H1 (cell line): Measurements from ENCODE around the gene FAM186B. TPM values are rescaled to one million over a fixed set of nuclear protein-coding genes. Genes with fewer than 3 reads are reported as not detected.

Source experiments
- CTCF ChIA-PET: fragments of 300-600 bp; sonication (Branson Sonifier 250); formaldehyde crosslinking; loops from one replicate; lab custom pipeline; 2021; ENCODE audit not compliant: partially characterized antibody; lab: Charles Lee
- POLR2A ChIA-PET: fragments of 300-600 bp; sonication (Branson Sonifier 250); formaldehyde crosslinking; loops from one replicate; lab custom pipeline; 2021; ENCODE audit warnings: inconsistent platforms; ENCODE audit not compliant: partially characterized antibody; lab: Charles Lee
- DNase-seq, 2 experiments: peaks; one replicate each; pipeline versions ENCODE4 v3.0.0 to v3.0.0-alpha.2; 2010 to 2022; ENCODE audit warnings: low spot score in 2 of 2, low read depth in 1 of 2, mixed read lengths in 1 of 2
- FAIRE-seq: peaks from 2 replicates; lab custom pipeline; 2011; peaks lifted over from hg19 to GRCh38; lab: Jason Lieb, UNC
- H2AFZ ChIP-seq: 2 replicates; pipeline ENCODE4 v1.8.1; 2012; ENCODE audit warnings: low read length, inconsistent platforms
- H2AK5ac ChIP-seq: 2 replicates; pipeline ENCODE4 v1.6.1; 2013; ENCODE audit warnings: low read depth, low read length
- H2BK120ac ChIP-seq: replicated peaks from 2 replicates; pipeline ENCODE3; 2013; ENCODE audit warnings: low read depth, low read length, inconsistent platforms
- H2BK12ac ChIP-seq: 2 replicates; pipeline ENCODE4 v1.6.1; 2013; ENCODE audit warnings: low read depth, low read length
- H2BK15ac ChIP-seq: 2 replicates; pipeline ENCODE4 v1.6.1; 2013; ENCODE audit warnings: low read length
- H2BK20ac ChIP-seq: 2 replicates; pipeline ENCODE4 v1.6.1; 2013; ENCODE audit warnings: low read length
- H2BK5ac ChIP-seq: 2 replicates; pipeline ENCODE4 v1.6.1; 2013; ENCODE audit warnings: low read depth, low read length
- H3K14ac ChIP-seq: 2 replicates; pipeline ENCODE4 v1.6.1; 2013; ENCODE audit warnings: inconsistent platforms; ENCODE audit not compliant: insufficient read length
- H3K18ac ChIP-seq: 2 replicates; pipeline ENCODE4 v1.6.1; 2013; ENCODE audit warnings: low read length; ENCODE audit errors: extremely low read depth
- H3K23ac ChIP-seq: 2 replicates; pipeline ENCODE4 v1.6.1; 2013; ENCODE audit warnings: inconsistent platforms; ENCODE audit not compliant: insufficient read length
- H3K23me2 ChIP-seq: 2 replicates; pipeline ENCODE4 v1.6.1; 2013; ENCODE audit warnings: low read depth, low read length
- H3K27ac ChIP-seq: 2 replicates; pipeline ENCODE4 v1.6.1; 2011; ENCODE audit warnings: low read depth, low read length, inconsistent platforms
- H3K27me3 ChIP-seq, 4 experiments: replicated peaks in 1 of 4; 1 replicate in 1 of 4; 2 replicates in 3 of 4; pipeline versions ENCODE4 v1.6.1 to v1.8.1; 2011 to 2013; ENCODE audit warnings: low read length in 3 of 4, mild to moderate bottlenecking in 3 of 4, inconsistent platforms in 2 of 4, mixed read lengths in 2 of 4, moderate library complexity in 1 of 4; ENCODE audit not compliant: control insufficient read depth in 3 of 4, insufficient read depth in 3 of 4; ENCODE audit errors: extremely low read depth in 1 of 4
- H3K36me3 ChIP-seq, 4 experiments: 2 replicates each; pipeline versions ENCODE4 v1.6.1 to v1.8.1; 2011 to 2013; ENCODE audit warnings: mild to moderate bottlenecking in 4 of 4, low read length in 3 of 4, moderate library complexity in 2 of 4, control low read depth in 1 of 4, inconsistent platforms in 1 of 4; ENCODE audit not compliant: insufficient read depth in 4 of 4, control insufficient read depth in 2 of 4
- H3K4ac ChIP-seq: replicated peaks from 2 replicates; pipeline ENCODE3; 2013; ENCODE audit warnings: low read length, low read depth, mixed read lengths, inconsistent platforms; ENCODE audit not compliant: insufficient read length
- H3K4me1 ChIP-seq, 4 experiments: replicated peaks in 1 of 4; 1 replicate in 1 of 4; 2 replicates in 3 of 4; pipeline versions ENCODE4 v1.6.1 to v1.8.1; 2011 to 2013; ENCODE audit warnings: low read length in 3 of 4, inconsistent platforms in 2 of 4, mixed read lengths in 1 of 4; ENCODE audit not compliant: insufficient read depth in 4 of 4, control insufficient read depth in 3 of 4
- H3K4me2 ChIP-seq, 2 experiments: 2 replicates each; pipeline versions ENCODE4 v1.6.1 to v1.8.1; 2011 to 2013; ENCODE audit warnings: low read depth in 2 of 2, low read length in 2 of 2, control low read depth in 1 of 2, inconsistent platforms in 1 of 2, mild to moderate bottlenecking in 1 of 2; ENCODE audit not compliant: insufficient read depth in 1 of 2
- H3K4me3 ChIP-seq, 4 experiments: fragments of 200-600, 300-600 bp in 1 of 4; sonication (generic), shearing (Covaris generic), sonication (Bioruptor Twin) in 1 of 4; 2 replicates each; pipeline versions ENCODE4 v1.5.1 to v1.8.1; 2011 to 2016; ENCODE audit warnings: low read length in 4 of 4, low read depth in 3 of 4, control low read depth in 2 of 4, inconsistent platforms in 2 of 4, mild to moderate bottlenecking in 2 of 4, mixed read lengths in 1 of 4, moderate library complexity in 1 of 4; ENCODE audit not compliant: insufficient read depth in 2 of 4; ENCODE audit errors: extremely low read depth in 1 of 4
- H3K56ac ChIP-seq: replicated peaks from 2 replicates; pipeline ENCODE3; 2013; ENCODE audit warnings: low read depth, mild to moderate bottlenecking, mixed read lengths, low read length, inconsistent platforms; ENCODE audit not compliant: insufficient read length
- H3K79me1 ChIP-seq: 2 replicates; pipeline ENCODE4 v1.6.1; 2013; ENCODE audit warnings: low read depth, low read length, control low read depth
- H3K79me2 ChIP-seq, 2 experiments: 2 replicates each; pipeline versions ENCODE4 v1.6.1 to v1.8.1; 2012 to 2013; ENCODE audit warnings: low read length in 2 of 2, mild to moderate bottlenecking in 2 of 2, inconsistent platforms in 1 of 2; ENCODE audit not compliant: insufficient read depth in 2 of 2, control insufficient read depth in 1 of 2
- H3K9ac ChIP-seq, 4 experiments: replicated peaks in 1 of 4; 1 replicate in 1 of 4; 2 replicates in 3 of 4; pipeline versions ENCODE4 v1.6.1 to v1.8.1; 2011 to 2013; ENCODE audit warnings: low read depth in 3 of 4, low read length in 3 of 4, control low read depth in 2 of 4, mild to moderate bottlenecking in 2 of 4, moderate library complexity in 2 of 4, inconsistent platforms in 1 of 4; ENCODE audit errors: extremely low read depth in 1 of 4
- H3K9me3 ChIP-seq, 2 experiments: 2 replicates each; pipeline versions ENCODE4 v1.6.1 to v1.8.1; 2012 to 2013; ENCODE audit warnings: mild to moderate bottlenecking in 2 of 2, moderate library complexity in 2 of 2, control low read depth in 1 of 2, inconsistent platforms in 1 of 2, low read depth in 1 of 2, low read length in 1 of 2, mixed read lengths in 1 of 2; ENCODE audit not compliant: insufficient read depth in 2 of 2
- H4K20me1 ChIP-seq, 2 experiments: replicated peaks in 1 of 2; 2 replicates each; pipeline versions ENCODE3 to v1.8.1; 2011 to 2013; ENCODE audit warnings: inconsistent platforms in 2 of 2, low read length in 2 of 2, mild to moderate bottlenecking in 1 of 2; ENCODE audit not compliant: insufficient read depth in 2 of 2, control insufficient read depth in 1 of 2
- H4K5ac ChIP-seq: 2 replicates; pipeline ENCODE4 v1.6.1; 2013; ENCODE audit warnings: low read length, low read depth, mixed read lengths, inconsistent platforms; ENCODE audit not compliant: insufficient read length
- H4K8ac ChIP-seq: 2 replicates; pipeline ENCODE4 v1.8.0; 2013; ENCODE audit warnings: mild to moderate bottlenecking, moderate library complexity, low read length, inconsistent platforms; ENCODE audit not compliant: insufficient read depth; ENCODE audit errors: extremely low read depth
- H4K91ac ChIP-seq: replicated peaks from 2 replicates; pipeline ENCODE3; 2013; ENCODE audit warnings: low read length, mixed read lengths, inconsistent platforms; ENCODE audit not compliant: insufficient read length
- ASH2L ChIP-seq: fragments of 200-600, 300-600 bp; sonication (generic); IDR thresholded peaks from one replicate; pipeline ENCODE4 v1.7.1; 2017; ENCODE audit warnings: low read length
- CBX5 ChIP-seq: fragments of 300-800, 300-1000 bp; sonication (generic); IDR thresholded peaks from 2 replicates; pipeline ENCODE4 v1.7.1; 2016; ENCODE audit warnings: antibody characterized with exemption, low read length, low read depth
- CBX8 ChIP-seq: fragments of 300-800, 300-1000 bp; sonication (generic); IDR thresholded peaks from 2 replicates; pipeline ENCODE4 v1.7.1; 2016; ENCODE audit warnings: low read depth, low read length, borderline replicate concordance
- CHD2 ChIP-seq: IDR thresholded peaks from 2 replicates; pipeline ENCODE4 v1.6.1; 2012; ENCODE audit warnings: low read length, improper control_type of control experiment
- CTBP2 ChIP-seq: IDR thresholded peaks from 2 replicates; pipeline ENCODE4 v1.7.0; 2011; ENCODE audit warnings: borderline replicate concordance, mild to moderate bottlenecking, moderate library complexity, mixed read lengths, low read length; ENCODE audit not compliant: insufficient read depth, insufficient read length
- HDAC2 ChIP-seq, 2 experiments: fragments of 300-600 bp in 1 of 2; sonication (generic) in 1 of 2; IDR thresholded peaks; 2 replicates each; pipeline ENCODE4 v1.6.1; 2011 to 2012; ENCODE audit warnings: low read depth in 2 of 2, low read length in 2 of 2, mild to moderate bottlenecking in 2 of 2, moderate library complexity in 2 of 2, borderline replicate concordance in 1 of 2, inconsistent platforms in 1 of 2
- HDAC6 ChIP-seq: IDR thresholded peaks from one replicate; pipeline ENCODE4 v1.7.1; 2012; ENCODE audit warnings: low read depth, mild to moderate bottlenecking, inconsistent platforms, low read length, moderate library complexity
- POLR2AphosphoS5 ChIP-seq: IDR thresholded peaks from 2 replicates; pipeline ENCODE4 v1.6.1; 2011; ENCODE audit warnings: low read depth, low read length
- TCF12 ChIP-seq: IDR thresholded peaks from 2 replicates; pipeline ENCODE4 v1.6.1; 2011; ENCODE audit warnings: low read depth, mild to moderate bottlenecking, low read length
- WGBS, 2 experiments: shearing (Covaris generic) in 1 of 2; methylation state at CpG; one replicate each; pipeline versions ENCODE4 v1.1.6 to v1.1.7; 2013 to 2015; ENCODE audit warnings: low lambda C conversion rate in 2 of 2, mixed read lengths in 2 of 2, inconsistent platforms in 1 of 2, low coverage in 1 of 2, missing lambda C conversion rate in 1 of 2; ENCODE audit not compliant: insufficient replicate concordance in 2 of 2, insufficient coverage in 1 of 2, insufficient read length in 1 of 2; ENCODE audit errors: extremely low coverage in 1 of 2, missing lambda C conversion rate in 1 of 2; 5-methylcytosine and 5-hydroxymethylcytosine counted together
- polyA plus RNA-seq, 7 experiments: library from polyadenylated mRNA; depleted of rRNA in 3 of 7; stranded (reverse) in 5 of 7; unstranded in 2 of 7; fragments of >200 nt in 5 of 7; fragments of 200-250 nt in 2 of 7; gene quantifications; 1 replicate in 5 of 7; 2 replicates in 1 of 7; 4 replicates in 1 of 7; pipeline versions ENCODE4 v1.2.1 to v1.2.3, GENCODE V29; 2011 to 2013; ENCODE audit warnings: missing spikeins in 2 of 7, mixed read lengths in 2 of 7
- total RNA-seq: library from RNA; stranded (reverse); fragmentation: NEBNext Ultra II Directional; extraction: Animal tissue kit (Norgen Biotek cat#: 25700); gene quantifications from 2 replicates; pipeline ENCODE4 v1.2.1, GENCODE V29; 2021
- TF ChIP-seq, protein P1 (sequence below): IDR thresholded peaks from 2 replicates; pipeline ENCODE4 v1.6.1; 2012; ENCODE audit warnings: low read length, inconsistent platforms

FAM186B gene
- total and polyA plus RNA-seq, 2 of the 8 experiments (the other 6 are each of a cell fraction or from before 2014, with no cell fraction given) = 0.12 to 0.73 TPM

- no peaks in the 10 kb centered on the region; a peak in 1 of 4 replicates for H3K79me2 ChIP-seq
- no peaks in the 10 kb centered on the region; a peak in 1 of 8 replicates for H3K36me3 ChIP-seq
- H3K23ac ChIP-seq = no peak overlapping the region
- no peak overlapping the region for H2BK12ac ChIP-seq
- POLR2A ChIA-PET = interaction anchor here (1.1 to 4.5 kb wide), 5 partner anchors 10 to 29 kb away, joined by 3 to 20 read pairs (median 7); partner anchors contain the start of gene MCRS1
- DNase-seq = no peak
- H3K18ac ChIP-seq = no peak overlapping the region
- H3K56ac ChIP-seq = no peak overlapping the region
- no peak overlapping the region for H3K4ac ChIP-seq
- no peak overlapping the region for H2AK5ac ChIP-seq
- H3K4me2 ChIP-seq = no peak overlapping the region
- H3K27ac ChIP-seq = no peak overlapping the region
- H4K91ac ChIP-seq = no peak overlapping the region
- H2AFZ ChIP-seq = no peak overlapping the region
- H4K20me1 ChIP-seq = peaks cover 0 to 7% of the 10 kb centered on the region in 2 experiments
- H3K79me1 ChIP-seq = no peaks in the 10 kb centered on the region; the same call in 1 of the 2 replicates
- H3K27me3 ChIP-seq = no peaks in the 10 kb centered on the region
- no peak overlapping the region for H3K9ac ChIP-seq
- CTCF ChIA-PET = interaction anchor here (0.6 to 10.8 kb wide), 12 partner anchors 9 to 320 kb away, joined by 3 to 171 read pairs (median 4); partner anchors contain the start of genes PRPF40B and SPATS2
- TF ChIP-seq CBX8 = no peak
- no peak for TF ChIP-seq HDAC2 (IDR thresholded peaks at IDR 0.05; ENCODE audit: borderline replicate concordance in 1 of 2, low read depth in 2 of 2, low read length in 2 of 2)
- no peak for TF ChIP-seq ASH2L
- TF ChIP-seq POLR2AphosphoS5 = no peak
- no peak for TF ChIP-seq TCF12
- no peak for TF ChIP-seq CBX5
- no peak for TF ChIP-seq CHD2
- no peak for TF ChIP-seq CTBP2
- TF ChIP-seq, protein P1, sequence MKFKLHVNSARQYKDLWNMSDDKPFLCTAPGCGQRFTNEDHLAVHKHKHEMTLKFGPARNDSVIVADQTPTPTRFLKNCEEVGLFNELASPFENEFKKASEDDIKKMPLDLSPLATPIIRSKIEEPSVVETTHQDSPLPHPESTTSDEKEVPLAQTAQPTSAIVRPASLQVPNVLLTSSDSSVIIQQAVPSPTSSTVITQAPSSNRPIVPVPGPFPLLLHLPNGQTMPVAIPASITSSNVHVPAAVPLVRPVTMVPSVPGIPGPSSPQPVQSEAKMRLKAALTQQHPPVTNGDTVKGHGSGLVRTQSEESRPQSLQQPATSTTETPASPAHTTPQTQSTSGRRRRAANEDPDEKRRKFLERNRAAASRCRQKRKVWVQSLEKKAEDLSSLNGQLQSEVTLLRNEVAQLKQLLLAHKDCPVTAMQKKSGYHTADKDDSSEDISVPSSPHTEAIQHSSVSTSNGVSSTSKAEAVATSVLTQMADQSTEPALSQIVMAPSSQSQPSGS = no peak
- no peak for TF ChIP-seq HDAC6
- H2BK5ac ChIP-seq = no peak overlapping the region
- 91% methylated on average over 13 of the region's 13 CpGs; no CpG with 5 or more reads in 1 of the 2 experiments for WGBS, 2 experiments
- H3K14ac ChIP-seq = no peak overlapping the region
- FAIRE-seq = no peak
- H4K5ac ChIP-seq = no peak overlapping the region
- no peak overlapping the region for H2BK20ac ChIP-seq
- no peak overlapping the region for H2BK15ac ChIP-seq
- H3K4me1 ChIP-seq = peaks cover 0 to 6% (median 4%) of the 10 kb centered on the region in 4 experiments; a peak in 4 of 7 replicates
- H4K8ac ChIP-seq = no peak overlapping the region
- no peak overlapping the region for H2BK120ac ChIP-seq
- H3K23me2 ChIP-seq = no peaks in the 10 kb centered on the region; the same call in 1 of the 2 replicates
- H3K9me3 ChIP-seq = no peaks in the 10 kb centered on the region
- H3K4me3 ChIP-seq = no peak overlapping the region
Observed at GRCh38 chr12:49583366-49584094, 21.9 kb downstream of the FAM186B start.
